ENCODE data around the gene HLA-DPA1.

The HLA-DPA1 gene

DNA sequence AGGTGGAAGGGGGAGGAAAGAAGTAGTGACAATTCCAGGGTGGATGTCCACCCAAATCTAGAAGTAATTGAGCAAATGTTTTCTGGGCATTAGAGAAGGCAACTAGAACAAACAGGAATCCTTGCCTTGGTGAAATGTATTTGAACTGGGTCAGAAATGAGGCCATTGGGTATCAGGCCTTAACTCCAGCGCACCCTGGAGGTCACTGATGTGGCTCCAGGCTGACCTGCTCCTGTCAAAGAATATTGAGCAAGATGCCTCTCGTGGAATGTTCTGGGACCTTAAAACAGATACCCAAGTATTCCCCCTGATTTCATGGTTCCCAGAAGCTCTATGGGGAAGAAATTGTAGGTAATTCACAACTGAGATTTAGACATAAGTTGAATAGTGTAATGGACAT, 9.3 kb upstream of the HLA-DPA1 start:
- ATAC-seq (ENCODE audit: insufficient read depth, low read depth): no peak
- Histone ChIP-seq H3K9ac (ENCODE audit: low read depth, low read length) (no peak overlapping the region), H3K4me1 (ENCODE audit: insufficient read depth, low read length) (no peaks in the 10 kb centered on the region), H3K27me3 (ENCODE audit: insufficient read depth, low read length, poor library complexity) (peaks cover 39% of the 10 kb centered on the region), H3K9me3 (ENCODE audit: insufficient read depth, low read length, severe bottlenecking) (no peaks in the 10 kb centered on the region), H3K4me2 (ENCODE audit: insufficient read depth, low read length) (no peak overlapping the region), H4K20me1 (ENCODE audit: insufficient read depth, low read length) (0 out of 2 replicates have a peak, but pooled peaks cover 2% of the 10 kb centered on the region), H3K36me3 (ENCODE audit: insufficient read depth, low read length) (no peaks in the 10 kb centered on the region), H2AFZ (ENCODE audit: low read depth, low read length) (no peak overlapping the region), H3K4me3 (ENCODE audit: low read depth in 1 of 2, low read length in 2 of 2) (no peak overlapping the region), H3K79me2 (ENCODE audit: insufficient read depth, low read length) (no peaks in the 10 kb centered on the region), H3K27ac (ENCODE audit: low read length) (no peak overlapping the region)
- TF ChIP-seq, protein P1, sequence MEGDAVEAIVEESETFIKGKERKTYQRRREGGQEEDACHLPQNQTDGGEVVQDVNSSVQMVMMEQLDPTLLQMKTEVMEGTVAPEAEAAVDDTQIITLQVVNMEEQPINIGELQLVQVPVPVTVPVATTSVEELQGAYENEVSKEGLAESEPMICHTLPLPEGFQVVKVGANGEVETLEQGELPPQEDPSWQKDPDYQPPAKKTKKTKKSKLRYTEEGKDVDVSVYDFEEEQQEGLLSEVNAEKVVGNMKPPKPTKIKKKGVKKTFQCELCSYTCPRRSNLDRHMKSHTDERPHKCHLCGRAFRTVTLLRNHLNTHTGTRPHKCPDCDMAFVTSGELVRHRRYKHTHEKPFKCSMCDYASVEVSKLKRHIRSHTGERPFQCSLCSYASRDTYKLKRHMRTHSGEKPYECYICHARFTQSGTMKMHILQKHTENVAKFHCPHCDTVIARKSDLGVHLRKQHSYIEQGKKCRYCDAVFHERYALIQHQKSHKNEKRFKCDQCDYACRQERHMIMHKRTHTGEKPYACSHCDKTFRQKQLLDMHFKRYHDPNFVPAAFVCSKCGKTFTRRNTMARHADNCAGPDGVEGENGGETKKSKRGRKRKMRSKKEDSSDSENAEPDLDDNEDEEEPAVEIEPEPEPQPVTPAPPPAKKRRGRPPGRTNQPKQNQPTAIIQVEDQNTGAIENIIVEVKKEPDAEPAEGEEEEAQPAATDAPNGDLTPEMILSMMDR (IDR thresholded peaks at IDR 0.05; ENCODE audit: borderline replicate concordance, extremely low read depth, low read length, poor library complexity, severe bottlenecking): peak; percentile 30
- no peak for TF ChIP-seq EZH2 (IDR thresholded peaks at IDR 0.05; ENCODE audit: borderline replicate concordance, low read depth, low read length, severe bottlenecking)
- no peak for DNase-seq

DNA sequence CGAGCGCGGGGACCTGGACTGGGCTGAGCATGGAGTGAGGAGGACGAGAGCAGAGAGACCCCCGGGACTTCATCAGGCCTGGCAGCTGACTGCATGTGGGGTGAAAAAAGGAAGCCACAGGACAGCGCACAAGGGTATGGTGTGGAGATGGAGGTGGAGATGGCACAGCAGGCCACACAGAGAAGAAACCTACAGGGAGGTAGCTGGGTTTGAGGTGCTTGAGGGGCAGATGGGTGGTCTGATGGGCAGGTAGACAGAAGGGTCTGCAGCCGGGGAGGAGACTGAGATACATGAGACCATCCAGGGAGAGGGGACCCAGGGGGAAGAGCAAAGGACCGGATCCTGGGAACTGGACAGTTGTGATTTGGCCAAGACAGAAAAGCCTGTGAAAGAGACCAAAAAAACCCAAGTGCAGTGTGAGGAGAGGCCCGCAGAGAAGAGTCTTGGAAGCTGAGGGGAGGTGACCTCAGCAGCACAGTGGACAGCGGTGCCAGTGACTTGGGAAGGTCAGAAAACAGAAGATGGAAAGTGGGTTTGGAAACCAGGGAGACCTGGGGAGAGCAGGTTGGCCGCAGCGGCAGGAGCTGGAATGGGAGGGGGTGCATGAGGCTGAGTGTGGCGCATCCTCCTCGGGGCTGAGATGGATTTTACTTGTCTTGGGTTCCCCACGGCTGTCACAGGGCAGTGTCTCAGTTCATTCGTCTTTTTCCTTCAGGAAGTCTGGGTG, 7.8 kb upstream of the HLA-DPA1 start:
- no peak overlapping the region for H3K9ac ChIP-seq (ENCODE audit: low read depth, low read length)
- peaks cover 35% of the 10 kb centered on the region for H3K27me3 ChIP-seq (ENCODE audit: insufficient read depth, low read length, poor library complexity)
- no peak overlapping the region for H3K4me2 ChIP-seq (ENCODE audit: insufficient read depth, low read length)
- no peaks in the 10 kb centered on the region for H3K4me1 ChIP-seq (ENCODE audit: insufficient read depth, low read length)
- no peak overlapping the region for H3K4me3 ChIP-seq (ENCODE audit: low read depth in 1 of 2, low read length in 2 of 2)
- no peaks in the 10 kb centered on the region for H3K36me3 ChIP-seq (ENCODE audit: insufficient read depth, low read length)
- no peak for TF ChIP-seq EZH2 (IDR thresholded peaks at IDR 0.05; ENCODE audit: borderline replicate concordance, low read depth, low read length, severe bottlenecking)
- TF ChIP-seq, protein P1 (IDR thresholded peaks at IDR 0.05; ENCODE audit: borderline replicate concordance, extremely low read depth, low read length, poor library complexity, severe bottlenecking): no peak
- no peak overlapping the region for H2AFZ ChIP-seq (ENCODE audit: low read depth, low read length)
- no peaks in the 10 kb centered on the region for H3K79me2 ChIP-seq (ENCODE audit: insufficient read depth, low read length)
- no peaks in the 10 kb centered on the region for H3K9me3 ChIP-seq (ENCODE audit: insufficient read depth, low read length, severe bottlenecking)
- ATAC-seq (ENCODE audit: insufficient read depth, low read depth): no peak
- DNase-seq: no peak
- 0 out of 2 replicates have a peak, but pooled peaks cover 2% of the 10 kb centered on the region for H4K20me1 ChIP-seq (ENCODE audit: insufficient read depth, low read length)
- no peak overlapping the region for H3K27ac ChIP-seq (ENCODE audit: low read length)

DNA sequence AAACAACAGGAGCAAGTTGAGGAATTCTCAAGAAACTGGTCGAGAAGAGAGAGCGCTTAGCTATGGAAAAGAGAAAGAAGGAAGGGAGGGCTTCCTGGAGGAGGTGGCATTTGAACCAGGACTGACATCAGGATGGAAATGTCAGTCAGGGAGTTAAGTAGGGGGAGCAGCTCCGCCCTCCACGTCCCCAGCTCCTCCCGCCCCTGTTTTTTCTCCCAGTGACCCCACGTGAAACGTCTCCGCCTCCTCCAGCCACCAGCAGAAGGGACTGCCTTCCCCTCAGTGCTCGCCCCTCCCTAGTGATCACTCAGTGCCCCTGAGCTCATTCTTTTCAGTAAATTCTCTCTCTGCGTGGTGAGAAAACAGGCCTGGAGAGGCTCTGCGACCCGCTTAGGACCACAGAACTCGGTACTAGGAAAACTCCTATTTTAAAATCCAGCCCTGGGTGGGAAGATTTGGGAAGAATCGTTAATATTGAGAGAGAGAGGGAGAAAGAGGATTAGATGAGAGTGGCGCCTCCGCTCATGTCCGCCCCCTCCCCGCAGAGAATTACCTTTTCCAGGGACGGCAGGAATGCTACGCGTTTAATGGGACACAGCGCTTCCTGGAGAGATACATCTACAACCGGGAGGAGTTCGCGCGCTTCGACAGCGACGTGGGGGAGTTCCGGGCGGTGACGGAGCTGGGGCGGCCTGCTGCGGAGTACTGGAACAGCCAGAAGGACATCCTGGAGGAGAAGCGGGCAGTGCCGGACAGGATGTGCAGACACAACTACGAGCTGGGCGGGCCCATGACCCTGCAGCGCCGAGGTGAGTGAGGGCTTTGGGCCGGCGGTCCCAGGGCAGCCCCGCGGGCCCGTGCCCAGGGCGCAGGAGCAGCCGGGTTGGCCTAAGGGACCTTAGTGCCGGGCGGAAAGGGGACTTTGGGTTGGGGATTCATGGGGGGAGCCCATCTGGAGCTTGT, 7.0 kb upstream of the HLA-DPA1 start:
- Histone ChIP-seq H3K27me3 (ENCODE audit: insufficient read depth, low read length, poor library complexity) (peaks cover 37% of the 10 kb centered on the region), H4K20me1 (ENCODE audit: insufficient read depth, low read length) (0 out of 2 replicates have a peak, but pooled peaks cover 2% of the 10 kb centered on the region), H3K79me2 (ENCODE audit: insufficient read depth, low read length) (no peaks in the 10 kb centered on the region), H3K9ac (ENCODE audit: low read depth, low read length) (no peak overlapping the region), H3K4me1 (ENCODE audit: insufficient read depth, low read length) (no peaks in the 10 kb centered on the region), H2AFZ (ENCODE audit: low read depth, low read length) (no peak overlapping the region), H3K9me3 (ENCODE audit: insufficient read depth, low read length, severe bottlenecking) (no peaks in the 10 kb centered on the region), H3K27ac (ENCODE audit: low read length) (no peak overlapping the region), H3K4me3 (ENCODE audit: low read depth in 1 of 2, low read length in 2 of 2) (no peak overlapping the region), H3K36me3 (ENCODE audit: insufficient read depth, low read length) (no peaks in the 10 kb centered on the region), H3K4me2 (ENCODE audit: insufficient read depth, low read length) (no peak overlapping the region)
- no peak for TF ChIP-seq EZH2 (IDR thresholded peaks at IDR 0.05; ENCODE audit: borderline replicate concordance, low read depth, low read length, severe bottlenecking)
- TF ChIP-seq, protein P1 (IDR thresholded peaks at IDR 0.05; ENCODE audit: borderline replicate concordance, extremely low read depth, low read length, poor library complexity, severe bottlenecking): no peak
- ATAC-seq (ENCODE audit: insufficient read depth, low read depth) (no peak), DNase-seq (no peak)

All from DND-41 (cell line).